Measurements from ENCODE around the gene MPND. TPM values are rescaled to one million over a fixed set of nuclear protein-coding genes. Genes with fewer than 3 reads are reported as not detected.

The MPND gene, protein sequence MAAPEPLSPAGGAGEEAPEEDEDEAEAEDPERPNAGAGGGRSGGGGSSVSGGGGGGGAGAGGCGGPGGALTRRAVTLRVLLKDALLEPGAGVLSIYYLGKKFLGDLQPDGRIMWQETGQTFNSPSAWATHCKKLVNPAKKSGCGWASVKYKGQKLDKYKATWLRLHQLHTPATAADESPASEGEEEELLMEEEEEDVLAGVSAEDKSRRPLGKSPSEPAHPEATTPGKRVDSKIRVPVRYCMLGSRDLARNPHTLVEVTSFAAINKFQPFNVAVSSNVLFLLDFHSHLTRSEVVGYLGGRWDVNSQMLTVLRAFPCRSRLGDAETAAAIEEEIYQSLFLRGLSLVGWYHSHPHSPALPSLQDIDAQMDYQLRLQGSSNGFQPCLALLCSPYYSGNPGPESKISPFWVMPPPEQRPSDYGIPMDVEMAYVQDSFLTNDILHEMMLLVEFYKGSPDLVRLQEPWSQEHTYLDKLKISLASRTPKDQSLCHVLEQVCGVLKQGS
- total RNA-seq, result 25.2 and 29.8 TPM in 2 replicates

DNA sequence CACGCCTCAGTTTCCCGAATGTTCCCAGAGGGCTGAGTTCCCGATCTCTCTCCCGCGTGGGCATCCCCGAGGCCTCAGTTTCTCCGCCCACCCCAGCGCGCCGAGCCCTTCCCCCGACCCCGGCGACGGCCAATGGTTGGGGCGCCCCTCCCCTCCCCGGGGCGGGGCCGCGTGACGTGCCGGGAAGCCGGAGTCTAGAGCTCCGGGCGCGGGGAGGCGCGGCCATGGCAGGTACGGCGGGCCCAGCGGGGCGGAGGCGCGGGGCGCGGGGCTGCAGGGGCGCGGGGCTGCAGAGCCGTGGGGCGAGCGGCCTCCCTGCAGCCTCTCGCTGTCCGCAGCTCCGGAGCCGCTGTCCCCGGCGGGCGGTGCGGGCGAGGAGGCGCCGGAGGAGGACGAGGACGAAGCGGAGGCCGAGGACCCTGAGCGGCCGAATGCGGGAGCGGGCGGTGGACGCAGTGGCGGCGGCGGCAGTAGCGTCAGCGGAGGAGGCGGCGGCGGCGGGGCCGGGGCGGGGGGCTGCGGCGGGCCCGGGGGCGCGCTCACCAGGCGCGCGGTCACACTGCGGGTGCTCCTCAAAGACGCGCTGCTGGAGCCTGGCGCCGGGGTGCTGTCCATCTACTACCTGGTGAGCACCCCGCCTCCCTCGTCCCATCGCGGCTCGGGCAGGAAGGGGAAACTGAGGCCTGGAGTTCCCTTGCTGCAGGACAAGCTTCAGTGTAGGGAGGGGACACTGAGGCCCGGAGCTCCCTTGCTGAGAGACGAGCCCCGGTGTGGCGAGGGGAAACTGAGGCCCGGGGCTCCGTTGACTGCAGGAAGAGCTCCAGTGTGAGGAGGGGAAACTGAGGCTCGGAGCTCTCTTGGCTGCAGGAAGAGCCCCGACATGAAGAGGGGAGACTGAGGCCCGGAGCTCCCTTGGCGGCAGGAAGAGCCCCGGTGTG, at the start of gene MPND:
MPND (plus strand) TSS at position 193 of the 938 bp plus-strand sequence; CDS start at position 225, 32 bp downstream.
- ChIA-PET CTCF (interaction anchor here (1.0 to 2.7 kb wide), 5 partner anchors 9 to 127 kb away, joined by 3 to 22 read pairs (median 3); no protein-coding TSS in a partner anchor), POLR2A (interaction anchor here (0.5 to 3.1 kb wide), 18 partner anchors 9 to 581 kb away, joined by 3 to 22 read pairs (median 7); partner anchors contain the start of genes CHAF1A, EEF2, HDGFL2 and MRPL54)
- Mint-ChIP-seq H3K4me1 (peaks cover 28% of the 10 kb centered on the region), H3K36me3 (ENCODE audit: low read depth) (peaks cover 21% of the 10 kb centered on the region), H3K27ac (peak within 1 kb of the TSS; percentile 82), H3K9me3 (no peaks in the 10 kb centered on the region), H3K27me3 (no peaks in the 10 kb centered on the region), H3K4me3 (peak within 1 kb of the TSS; percentile 91)
- intact Hi-C loops (cut with micrococcal nuclease), result loop anchor here (1.0 to 2.0 kb wide), 2 partner anchors 59 to 581 kb away; partner anchors contain the start of genes CHAF1A and MRPL54
- TF ChIP-seq, protein P1, sequence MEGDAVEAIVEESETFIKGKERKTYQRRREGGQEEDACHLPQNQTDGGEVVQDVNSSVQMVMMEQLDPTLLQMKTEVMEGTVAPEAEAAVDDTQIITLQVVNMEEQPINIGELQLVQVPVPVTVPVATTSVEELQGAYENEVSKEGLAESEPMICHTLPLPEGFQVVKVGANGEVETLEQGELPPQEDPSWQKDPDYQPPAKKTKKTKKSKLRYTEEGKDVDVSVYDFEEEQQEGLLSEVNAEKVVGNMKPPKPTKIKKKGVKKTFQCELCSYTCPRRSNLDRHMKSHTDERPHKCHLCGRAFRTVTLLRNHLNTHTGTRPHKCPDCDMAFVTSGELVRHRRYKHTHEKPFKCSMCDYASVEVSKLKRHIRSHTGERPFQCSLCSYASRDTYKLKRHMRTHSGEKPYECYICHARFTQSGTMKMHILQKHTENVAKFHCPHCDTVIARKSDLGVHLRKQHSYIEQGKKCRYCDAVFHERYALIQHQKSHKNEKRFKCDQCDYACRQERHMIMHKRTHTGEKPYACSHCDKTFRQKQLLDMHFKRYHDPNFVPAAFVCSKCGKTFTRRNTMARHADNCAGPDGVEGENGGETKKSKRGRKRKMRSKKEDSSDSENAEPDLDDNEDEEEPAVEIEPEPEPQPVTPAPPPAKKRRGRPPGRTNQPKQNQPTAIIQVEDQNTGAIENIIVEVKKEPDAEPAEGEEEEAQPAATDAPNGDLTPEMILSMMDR (IDR thresholded peaks at IDR 0.05), result no peak
- DNase-seq, result peak; percentile 95
- ATAC-seq (ENCODE audit: low read depth), result peak; percentile 70

DNA sequence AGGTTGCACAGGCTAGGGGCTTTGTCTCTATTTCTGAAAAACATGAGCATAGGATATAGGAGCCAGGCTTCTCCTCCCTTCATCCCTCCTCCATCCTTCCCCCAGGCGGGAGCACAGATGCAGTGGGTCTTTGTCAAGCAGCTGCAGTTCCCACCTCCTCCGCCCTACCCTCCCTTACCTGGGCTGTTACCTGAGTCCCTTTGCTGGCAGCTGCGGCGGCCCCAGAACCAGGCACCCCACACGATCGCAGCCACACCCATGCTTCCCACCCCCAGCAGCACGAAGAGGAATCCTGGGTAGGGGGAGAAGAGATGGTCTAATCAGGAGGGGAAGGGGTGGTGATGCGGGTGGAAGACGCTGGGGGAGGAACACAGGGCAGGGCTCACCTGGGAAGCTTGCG, 49.0 kb upstream of the MPND start:
- H3K9me3 Mint-ChIP-seq, result no peaks in the 10 kb centered on the region
- H3K36me3 Mint-ChIP-seq (ENCODE audit: low read depth), result no peaks in the 10 kb centered on the region
- no peak overlapping the region for H3K27ac Mint-ChIP-seq
- H3K27me3 Mint-ChIP-seq, result peaks cover 4% of the 10 kb centered on the region
- no peak for DNase-seq
- TF ChIP-seq, protein P1 (IDR thresholded peaks at IDR 0.05), result no peak
- intact Hi-C loops (cut with micrococcal nuclease), result no loop called here
- ATAC-seq (ENCODE audit: low read depth), result no peak
- ChIA-PET POLR2A (interaction anchor here (0.9 kb wide), 1 partner anchor 20 kb away, joined by 3 read pairs; no protein-coding TSS in a partner anchor), CTCF (interaction anchor here (0.7 kb wide), 1 partner anchor 17 kb away, joined by 3 read pairs; no protein-coding TSS in a partner anchor)
- H3K4me3 Mint-ChIP-seq, result no peak overlapping the region
- no peaks in the 10 kb centered on the region for H3K4me1 Mint-ChIP-seq

- no peaks in the 10 kb centered on the region for H3K9me3 Mint-ChIP-seq
- DNase-seq, result no peak
- ChIA-PET CTCF (no interaction called here), POLR2A (interaction anchor here (0.6 kb wide), 1 partner anchor 1150 kb away, joined by 3 read pairs; no protein-coding TSS in a partner anchor)
- H3K4me3 Mint-ChIP-seq, result no peak overlapping the region
- H3K27me3 Mint-ChIP-seq, result peaks cover 5% of the 10 kb centered on the region
- H3K4me1 Mint-ChIP-seq, result no peaks in the 10 kb centered on the region
- intact Hi-C loops (cut with micrococcal nuclease), result no loop called here
- H3K27ac Mint-ChIP-seq, result no peak overlapping the region
- no peaks in the 10 kb centered on the region for H3K36me3 Mint-ChIP-seq (ENCODE audit: low read depth)
- TF ChIP-seq, protein P1 (IDR thresholded peaks at IDR 0.05), result no peak
- ATAC-seq (ENCODE audit: low read depth), result peak; percentile 37
Observed at GRCh38 chr19:4295972-4296771, 47.2 kb upstream of the MPND start.

DNA sequence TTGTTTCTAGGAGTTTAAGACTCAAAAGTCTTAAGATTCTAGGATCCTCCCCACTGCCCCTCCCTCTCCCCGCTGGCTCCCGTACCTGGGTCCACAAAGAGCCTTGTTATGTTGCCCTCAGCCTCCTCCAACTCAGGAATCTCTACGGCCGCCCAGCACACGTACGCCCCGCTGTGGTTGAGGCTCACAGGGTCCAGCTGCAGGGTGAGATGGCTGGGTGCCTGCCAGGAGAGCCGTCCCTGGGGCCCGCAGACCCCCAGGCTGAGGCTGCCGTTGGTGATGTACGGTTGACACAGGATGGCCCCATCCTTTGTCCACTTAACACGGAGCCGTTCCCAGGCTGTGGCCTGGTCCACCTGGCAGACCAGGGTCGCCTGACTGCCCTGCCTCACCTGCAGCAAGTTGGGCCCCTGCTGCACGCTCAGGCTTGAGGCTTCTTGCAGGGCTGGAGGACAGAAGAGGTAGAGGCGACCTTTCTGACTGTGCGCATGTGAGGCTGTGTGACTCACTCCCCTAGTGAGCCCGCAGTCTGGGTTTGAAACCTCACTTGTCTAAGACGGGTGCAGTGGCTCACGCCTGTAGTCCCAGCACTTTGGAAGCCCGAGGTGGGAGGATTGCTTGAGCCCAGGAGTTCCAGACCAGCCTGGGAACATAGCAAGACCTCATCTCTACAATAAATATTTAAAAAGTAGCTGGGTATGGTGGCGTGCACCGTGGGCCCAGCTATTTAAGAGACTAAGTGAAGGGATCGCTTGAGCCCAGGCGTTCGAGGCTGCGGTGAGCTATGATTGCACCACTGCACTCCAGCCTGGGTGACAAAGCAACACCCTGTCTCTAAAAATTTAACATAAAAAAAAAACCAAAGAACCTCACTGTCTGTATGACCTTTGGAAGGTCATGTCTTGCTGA, 45.2 kb upstream of the MPND start:
- H3K4me1 Mint-ChIP-seq, result peaks cover 3% of the 10 kb centered on the region
- ChIA-PET CTCF (no interaction called here), POLR2A (no interaction called here)
- H3K27ac Mint-ChIP-seq, result no peak overlapping the region
- H3K4me3 Mint-ChIP-seq, result no peak overlapping the region
- no peaks in the 10 kb centered on the region for H3K36me3 Mint-ChIP-seq (ENCODE audit: low read depth)
- no peaks in the 10 kb centered on the region for H3K9me3 Mint-ChIP-seq
- intact Hi-C loops (cut with micrococcal nuclease), result no loop called here
- peaks cover 9% of the 10 kb centered on the region for H3K27me3 Mint-ChIP-seq
- ATAC-seq (ENCODE audit: low read depth), result no peak
- DNase-seq, result no peak
- TF ChIP-seq, protein P1 (IDR thresholded peaks at IDR 0.05), result no peak

Data from activated B cell treated with CpG ODN at 0.5 μM for 24 hours (primary cell).